HG02973 (cell line): ENCODE measurements around the gene TSC22D1.

Source experiments
- ATAC-seq: cut with Tn5 transposase; IDR thresholded peaks from one replicate; pipeline ENCODE4 v1.9.1; 2021; ENCODE audit warnings: moderate library complexity; ENCODE audit not compliant: unreplicated experiment

TSC22D1 gene

DNA sequence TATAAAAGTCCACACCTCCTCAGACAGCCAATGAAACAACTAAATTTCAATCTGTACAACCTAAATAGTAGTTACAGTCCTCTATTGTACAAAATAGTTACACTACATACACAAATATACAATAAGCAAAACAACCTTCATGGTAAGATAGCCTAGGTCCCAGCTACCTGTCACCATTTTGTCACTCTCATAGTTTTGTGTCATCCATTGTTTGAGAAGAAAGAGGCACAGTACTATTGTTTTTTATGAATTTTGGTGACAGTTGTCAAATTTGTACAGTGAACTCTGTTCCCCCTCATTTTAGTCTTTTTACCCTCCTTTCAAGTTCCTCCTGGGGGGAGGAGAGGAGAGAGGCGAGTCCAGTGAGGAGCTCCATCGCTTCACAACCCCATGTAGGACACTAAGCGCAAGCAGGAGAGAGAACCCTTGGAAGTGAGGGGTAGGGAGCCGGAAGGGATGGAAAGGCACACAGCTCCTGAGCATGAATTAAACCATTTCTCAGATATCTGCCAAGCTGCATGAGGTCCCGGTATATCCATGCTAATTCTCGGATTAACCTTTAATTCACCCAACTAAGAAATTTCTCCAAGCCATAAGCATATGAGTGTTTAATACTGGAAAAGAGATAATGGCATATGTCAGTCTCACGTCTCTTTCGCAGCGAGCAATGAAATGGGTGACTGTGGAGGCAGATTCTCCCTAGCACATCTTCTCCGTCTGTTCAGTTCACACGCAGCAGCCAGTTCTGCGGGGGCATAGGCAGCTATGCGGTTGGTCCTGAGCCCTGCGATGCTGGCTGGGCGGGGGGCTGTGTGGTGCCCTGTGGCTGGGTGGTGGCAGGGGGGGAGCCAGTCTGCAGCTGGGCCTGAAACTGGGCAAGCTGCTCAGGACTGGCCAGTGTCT, 142.0 kb downstream of the TSC22D1 start:
- no peak for ATAC-seq

DNA sequence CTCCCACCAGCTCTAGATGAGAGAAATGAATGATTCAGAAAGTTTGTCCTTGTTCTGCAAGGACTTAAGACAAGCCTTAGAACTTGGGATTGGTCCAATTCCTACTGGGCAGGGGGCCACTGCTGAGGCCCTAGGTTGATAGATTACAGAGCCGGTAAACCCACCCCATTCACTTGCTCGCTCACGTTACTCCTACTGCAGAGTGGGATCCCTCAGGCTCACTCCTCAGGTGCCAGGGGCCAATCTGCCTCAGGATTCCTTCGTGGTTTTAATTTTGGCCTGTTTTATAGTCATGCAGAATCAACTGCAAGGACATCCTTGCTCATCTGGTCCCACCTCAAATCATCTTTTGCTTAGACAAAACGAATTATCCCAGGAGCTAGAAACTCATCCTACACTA, 143.5 kb downstream of the TSC22D1 start:
- no peak for ATAC-seq

DNA sequence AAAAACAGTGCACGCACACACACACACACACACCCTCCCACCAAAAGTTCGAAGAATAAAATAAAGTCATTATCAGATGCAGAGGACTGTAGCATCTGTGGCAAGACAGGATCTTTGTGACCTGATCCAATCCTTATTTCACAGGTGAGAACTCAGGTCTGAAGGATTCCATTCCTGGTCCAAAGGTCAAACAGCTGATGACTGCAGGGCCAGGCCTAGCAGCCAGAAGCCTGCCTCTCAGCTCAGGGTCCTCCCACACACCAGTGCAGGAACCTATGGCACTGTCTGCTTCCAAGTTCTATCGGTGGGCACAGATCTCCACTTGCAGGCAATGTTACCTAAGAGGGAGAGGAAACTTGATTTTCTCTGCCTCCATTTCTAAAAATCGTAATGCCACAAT, 145.0 kb downstream of the TSC22D1 start:
- ATAC-seq: no peak

DNA sequence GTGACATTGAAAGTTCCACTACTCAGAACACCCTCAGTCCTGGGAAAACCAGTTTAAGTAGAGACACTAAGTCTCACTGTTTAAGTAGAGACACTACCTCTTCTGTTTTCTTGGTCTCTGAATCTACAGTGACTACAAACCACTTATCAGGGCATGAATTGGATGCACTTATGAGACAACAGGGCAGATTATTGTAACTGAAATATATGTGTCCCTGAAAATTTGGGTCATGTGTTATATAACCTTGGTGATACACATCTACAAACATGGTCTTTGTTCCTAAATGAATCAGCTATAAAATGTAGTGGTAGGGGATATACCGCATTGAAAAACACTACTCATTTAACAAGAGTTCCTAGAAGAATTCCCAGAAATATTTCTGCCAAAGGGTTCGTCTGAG, 146.8 kb downstream of the TSC22D1 start:
- ATAC-seq: no peak

DNA sequence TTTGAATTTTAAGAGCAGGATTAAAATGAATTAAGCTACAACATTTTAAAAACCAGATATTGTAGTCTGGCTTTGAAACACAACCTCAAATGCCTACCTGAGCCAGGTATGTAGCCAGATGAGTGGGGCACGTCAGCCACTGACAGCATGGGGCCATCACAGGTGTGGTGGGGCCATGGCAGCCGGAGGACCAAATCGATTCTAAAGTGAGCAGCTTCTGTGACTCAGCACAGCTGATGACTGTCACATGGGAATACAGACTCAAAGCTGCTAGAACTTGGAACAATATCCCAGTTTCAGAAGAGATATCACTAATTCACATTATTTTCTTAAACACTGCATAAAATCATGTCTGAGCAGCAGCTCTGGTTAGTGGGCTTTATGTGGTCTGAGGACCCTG, 149.7 kb downstream of the TSC22D1 start:
- ATAC-seq: no peak

DNA sequence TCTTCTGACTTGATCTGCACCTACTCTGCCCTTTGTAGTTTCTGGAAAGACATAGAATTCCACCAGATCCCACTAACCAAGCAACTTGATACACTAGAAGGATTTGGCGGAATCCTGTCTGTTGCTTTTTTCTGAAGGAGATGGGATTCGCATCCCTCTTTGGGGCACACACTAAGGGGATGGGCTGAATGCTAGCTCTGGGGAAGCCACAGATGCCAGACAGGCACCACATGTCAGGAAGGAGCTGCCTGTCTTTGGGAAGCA, 150.4 kb downstream of the TSC22D1 start:
- no peak for ATAC-seq

DNA sequence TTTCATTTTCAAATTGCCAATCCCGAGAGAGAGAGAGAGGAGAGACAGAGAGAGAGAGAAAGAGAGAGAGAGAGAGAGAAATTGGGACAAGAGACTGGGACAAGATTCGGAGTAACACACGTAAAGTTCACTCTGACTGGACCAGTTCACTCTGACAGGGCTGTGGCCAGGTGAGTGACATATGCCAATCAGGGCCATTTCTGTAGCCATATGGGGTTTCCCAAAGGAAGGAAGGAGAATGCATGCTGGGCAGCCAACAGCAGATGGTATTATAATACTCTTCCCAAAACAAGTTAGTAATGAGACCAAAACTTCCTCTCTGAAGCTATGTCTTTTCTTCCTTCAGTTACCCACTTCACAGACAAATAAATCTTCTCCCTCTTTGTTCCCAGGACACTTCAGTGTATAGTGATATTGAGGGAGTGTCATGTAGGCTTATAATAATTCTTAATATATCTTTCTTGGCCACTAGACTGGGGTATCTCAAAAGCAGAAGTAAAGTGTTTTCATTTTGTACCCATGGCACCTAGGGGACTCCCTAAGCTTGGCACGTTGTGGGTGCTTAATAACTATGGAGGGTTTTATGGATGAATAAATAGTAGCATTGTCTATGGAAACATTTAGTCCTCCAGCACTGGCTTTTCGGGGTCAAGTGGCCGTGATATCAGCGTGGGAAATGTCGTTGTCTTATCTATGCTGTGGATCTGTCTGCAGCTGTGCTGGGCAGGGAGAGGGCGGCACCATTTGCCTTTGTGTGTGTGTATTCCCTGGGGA, 150.9 kb downstream of the TSC22D1 start:
- no peak for ATAC-seq

DNA sequence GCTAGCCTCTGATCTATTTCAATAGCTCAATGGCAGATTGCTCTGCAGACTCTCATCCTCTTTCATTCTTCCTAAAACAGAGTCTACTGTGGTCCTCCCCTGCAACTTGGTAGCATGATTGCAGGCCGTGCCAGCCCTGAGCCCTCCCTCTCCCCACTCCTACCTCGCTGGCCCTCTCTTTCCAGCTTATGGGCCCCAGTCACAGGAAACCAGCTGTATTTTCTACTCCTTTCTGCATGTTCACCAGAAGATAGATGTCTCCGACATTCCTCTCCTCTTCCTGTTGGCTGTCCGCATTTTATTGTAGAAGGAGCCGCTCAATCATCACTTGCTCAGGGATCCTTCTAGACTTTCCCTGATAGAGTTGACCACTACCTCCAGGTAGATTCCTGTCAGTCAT, 152.3 kb downstream of the TSC22D1 start:
- ATAC-seq: no peak

DNA sequence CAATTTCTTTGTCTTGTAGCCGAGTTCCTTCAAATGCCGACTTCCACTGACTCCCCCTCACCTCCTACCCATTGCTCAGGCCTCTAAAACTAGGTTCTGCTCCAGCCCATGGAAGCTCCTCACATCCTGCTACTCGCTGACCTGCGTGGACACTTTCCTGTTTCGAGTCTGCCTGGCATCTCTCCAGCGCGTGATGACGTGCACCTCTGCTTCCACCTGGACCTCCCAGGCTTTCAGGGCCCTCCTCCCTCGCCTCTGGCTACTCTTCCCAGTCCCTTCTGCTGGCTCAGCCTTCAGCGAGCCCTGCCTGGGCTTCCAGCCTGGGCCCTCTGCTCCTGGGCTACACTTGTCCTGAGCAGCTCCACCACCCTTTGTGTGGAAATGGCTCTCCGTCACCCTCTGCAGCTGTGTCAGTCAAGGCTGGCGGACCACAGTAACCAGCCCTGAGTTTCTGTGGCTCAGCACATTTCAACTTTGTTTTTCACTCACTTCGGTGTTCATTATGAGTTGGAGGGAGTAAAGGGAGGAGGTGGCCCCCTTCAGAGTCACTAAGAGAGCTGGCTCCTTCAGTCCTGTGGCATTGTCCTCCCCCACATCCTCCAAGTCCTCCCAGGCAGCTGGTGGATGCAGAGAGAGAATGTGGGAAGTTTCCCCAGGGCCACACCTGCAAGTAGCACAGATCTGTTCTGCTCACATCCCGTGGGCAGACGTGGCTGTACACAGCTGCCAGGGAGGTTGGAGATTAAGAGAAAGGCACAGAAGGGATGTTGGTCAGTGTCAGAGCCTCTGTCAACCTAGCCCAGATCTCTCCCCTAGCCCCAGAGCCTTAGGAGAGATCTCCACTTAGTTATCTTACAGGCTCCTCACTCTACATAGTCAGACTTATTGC, 153.1 kb downstream of the TSC22D1 start:
- no peak for ATAC-seq

DNA sequence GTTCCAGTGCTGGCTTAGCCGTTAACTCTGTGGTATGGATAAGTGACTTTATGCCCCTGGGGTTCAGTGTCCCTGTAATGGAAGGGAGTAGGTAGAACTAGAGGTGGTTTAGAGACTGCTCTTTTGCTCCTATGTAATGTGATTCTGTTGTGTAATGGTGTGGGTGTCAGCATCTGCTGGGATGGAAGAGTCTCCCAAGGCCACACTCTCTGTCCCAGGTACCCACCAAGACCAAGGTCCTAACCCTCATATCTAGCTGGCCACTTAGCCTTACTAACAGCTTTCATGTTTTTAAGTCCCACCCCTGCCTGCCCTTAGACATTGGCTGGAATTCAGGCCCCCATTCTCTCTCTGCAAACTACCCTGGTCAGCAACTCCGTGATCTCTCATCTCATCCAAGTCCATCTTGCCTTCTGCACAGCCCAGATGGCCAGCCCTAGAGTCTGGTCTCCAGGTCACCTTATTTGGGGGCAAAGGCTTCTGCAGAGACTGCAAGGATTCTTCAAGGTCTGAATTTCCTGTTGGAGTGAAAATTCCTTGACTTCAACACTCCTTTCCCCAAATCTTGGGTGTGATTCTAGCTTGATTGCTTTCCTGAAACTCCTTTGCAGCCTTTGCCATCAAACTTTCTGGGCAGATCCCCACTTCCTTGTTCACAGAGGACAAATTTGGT, 154.1 kb downstream of the TSC22D1 start:
- no peak for ATAC-seq

DNA sequence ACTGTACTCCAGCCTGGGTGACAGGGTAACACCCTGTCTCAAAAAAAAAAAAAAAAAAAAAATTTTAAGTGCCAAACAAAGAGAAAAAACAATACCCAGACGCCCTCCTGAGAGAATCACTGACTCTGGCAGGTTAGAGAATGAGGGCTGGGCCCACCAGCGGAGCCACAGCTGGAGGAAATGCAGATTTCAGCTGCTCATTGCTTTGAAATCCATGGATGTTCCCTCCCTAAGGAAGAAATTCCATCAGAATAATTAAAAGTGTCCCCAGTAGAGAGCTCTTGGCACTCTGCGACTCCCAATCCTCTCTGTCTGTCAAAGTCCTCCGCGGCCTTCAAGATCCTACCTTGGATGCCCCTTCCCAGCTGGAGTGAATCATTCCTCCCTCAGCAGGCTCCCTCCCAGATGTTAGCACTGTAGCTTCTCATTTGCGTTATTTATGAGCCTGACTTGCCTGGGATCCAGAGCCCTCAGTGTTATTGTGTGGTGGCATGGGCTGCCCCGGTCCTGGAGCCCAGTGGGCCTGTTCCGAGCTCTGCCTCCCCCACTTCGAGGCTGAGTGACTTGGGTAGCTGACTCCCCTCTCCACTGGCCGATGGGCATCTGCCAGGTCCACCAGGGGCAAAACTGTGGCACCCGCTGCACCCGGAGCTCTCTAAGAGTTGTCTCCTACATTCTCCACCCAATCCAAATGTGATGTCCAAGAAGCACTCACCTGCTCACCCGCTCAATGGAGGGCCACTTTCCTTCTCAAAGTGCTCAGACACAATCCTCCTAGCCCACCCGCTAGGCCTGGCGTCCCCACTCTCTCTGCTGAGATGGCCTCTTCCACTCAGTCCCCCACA, 155.5 kb downstream of the TSC22D1 start:
- ATAC-seq: no peak

DNA sequence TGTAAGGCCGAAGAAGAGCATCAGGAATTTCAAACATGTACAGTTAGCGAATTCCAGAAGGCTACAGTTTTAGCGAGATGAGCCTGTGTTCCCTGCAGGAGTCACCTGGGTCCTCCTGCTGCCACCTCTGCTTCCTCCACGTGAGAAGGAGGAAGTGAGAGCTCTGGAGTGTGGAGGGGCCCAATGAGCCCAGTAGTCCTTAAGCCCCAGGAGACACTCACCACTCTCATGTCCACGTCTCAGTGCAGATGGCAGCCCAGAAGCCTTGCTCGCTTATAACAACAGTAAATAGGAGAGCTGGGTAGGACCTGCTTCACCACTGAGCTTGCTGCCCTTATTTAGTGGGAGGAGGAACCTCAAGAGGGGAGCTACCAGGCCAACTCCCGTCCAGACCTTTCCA, 158.3 kb downstream of the TSC22D1 start:
- ATAC-seq: no peak

DNA sequence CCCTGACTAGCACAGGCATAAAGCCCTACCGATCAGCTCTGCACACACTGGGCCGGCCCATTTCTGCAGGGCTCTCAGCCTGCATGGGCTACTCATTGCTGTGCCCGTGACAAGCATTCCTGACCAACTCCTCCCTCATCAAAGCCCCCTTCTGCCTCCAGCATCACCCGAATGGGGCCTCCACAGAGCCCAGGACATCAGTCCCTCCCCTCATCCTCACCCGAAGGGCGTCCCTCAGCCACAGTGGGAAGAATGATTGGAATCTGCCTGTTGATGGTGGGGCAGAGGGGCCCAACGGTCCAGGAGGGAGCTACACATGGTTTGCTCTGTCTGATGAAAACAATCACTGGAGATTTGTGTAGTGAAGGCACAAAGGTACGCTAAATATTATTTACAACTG, 158.7 kb downstream of the TSC22D1 start:
- no peak for ATAC-seq

DNA sequence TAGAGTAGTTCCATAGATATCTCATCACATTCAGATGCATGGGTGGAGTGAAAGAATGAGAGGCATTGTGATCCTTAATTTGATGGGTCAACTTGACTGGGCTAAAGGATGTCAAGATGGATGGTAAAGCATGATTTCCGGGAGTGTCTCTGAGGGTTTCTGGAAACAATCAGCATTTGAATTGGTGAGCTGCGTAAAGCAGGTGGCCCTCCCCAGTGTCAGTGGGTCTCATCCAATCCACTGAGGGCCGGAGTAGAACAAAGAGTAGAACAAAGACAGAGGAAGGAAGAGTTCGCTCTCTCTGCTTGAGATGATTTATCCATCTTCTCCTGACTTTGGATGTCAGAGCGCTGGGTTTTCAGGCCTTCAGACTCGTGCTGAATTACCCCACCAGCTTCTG, 159.4 kb downstream of the TSC22D1 start:
- ATAC-seq: no peak

DNA sequence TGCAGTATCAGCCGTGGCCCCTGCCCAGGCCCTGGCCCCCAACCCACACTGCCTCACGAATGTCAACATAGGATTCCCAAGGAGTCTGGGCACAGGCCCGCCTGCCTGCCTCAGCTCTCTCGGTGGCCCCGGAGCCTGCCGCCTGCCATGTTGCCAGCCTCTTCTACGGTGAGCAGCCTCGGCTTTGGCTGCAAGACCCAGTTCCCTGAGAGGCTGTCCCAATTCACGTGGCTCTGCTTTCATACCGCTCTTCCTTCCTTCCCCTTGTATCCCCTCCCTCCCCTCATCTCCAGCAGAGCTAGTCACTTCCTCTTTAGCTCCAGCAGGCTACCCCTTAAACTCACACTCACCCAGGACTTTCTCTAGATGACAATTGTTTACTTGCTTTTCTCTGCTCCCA, 159.8 kb downstream of the TSC22D1 start:
- no peak for ATAC-seq

DNA sequence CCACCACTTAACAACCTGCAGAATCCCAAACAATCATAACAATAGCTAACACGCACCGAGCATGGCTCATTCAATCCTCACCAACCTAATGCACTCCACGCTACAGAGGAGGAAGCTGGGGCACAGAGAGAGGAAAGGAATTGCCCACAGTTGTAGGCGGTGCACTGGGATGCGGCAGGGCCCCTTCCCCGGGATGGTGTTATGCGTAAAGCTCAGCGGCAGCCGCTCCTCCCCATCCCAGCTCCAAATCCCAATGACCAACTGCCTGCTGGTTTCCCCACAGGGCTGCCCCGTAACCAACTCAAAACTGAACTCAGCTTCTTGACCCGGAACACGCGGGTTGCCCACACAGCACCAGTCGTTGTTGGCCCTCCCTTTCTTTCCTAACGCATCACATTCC, 160.3 kb downstream of the TSC22D1 start:
- no peak for ATAC-seq

DNA sequence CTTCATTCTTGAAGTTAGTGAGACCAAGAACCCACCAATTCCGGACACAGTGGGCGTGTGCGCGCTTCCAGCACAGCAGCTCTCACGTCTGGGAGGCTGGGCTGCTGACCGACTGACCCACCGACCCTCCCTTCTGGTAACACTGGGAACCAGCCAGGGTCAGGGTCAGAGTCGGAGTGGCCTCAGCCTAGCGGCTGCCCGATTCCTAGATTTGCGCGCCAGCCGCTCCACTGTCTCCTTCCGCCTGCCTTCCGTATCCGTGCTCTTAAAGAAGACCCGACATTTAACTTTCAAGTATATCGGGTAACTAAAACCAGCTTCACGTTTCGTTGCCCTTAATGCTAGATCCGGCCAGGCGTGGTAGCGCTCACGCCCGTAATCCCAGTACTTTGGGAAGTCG, 161.4 kb downstream of the TSC22D1 start:
- no peak for ATAC-seq

DNA sequence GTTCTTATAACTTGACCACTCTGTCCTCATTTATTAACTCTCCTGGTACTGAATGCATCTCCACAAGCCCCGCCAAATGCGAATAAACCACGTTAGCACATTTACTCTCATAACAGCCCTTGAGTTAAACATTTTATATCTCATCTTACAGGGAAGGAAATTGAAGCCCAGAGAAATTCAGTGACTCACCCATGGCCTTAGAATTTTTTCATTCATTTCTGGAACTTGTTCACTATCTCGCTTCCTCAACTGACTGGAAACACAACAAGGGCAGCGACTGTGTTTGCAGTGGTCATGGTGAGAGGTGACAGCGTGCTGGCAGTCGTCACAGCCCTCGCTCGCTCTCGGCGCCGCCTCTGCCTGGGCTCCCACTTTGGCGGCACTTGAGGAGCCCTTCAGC, 163.0 kb downstream of the TSC22D1 start:
- ATAC-seq: no peak

DNA sequence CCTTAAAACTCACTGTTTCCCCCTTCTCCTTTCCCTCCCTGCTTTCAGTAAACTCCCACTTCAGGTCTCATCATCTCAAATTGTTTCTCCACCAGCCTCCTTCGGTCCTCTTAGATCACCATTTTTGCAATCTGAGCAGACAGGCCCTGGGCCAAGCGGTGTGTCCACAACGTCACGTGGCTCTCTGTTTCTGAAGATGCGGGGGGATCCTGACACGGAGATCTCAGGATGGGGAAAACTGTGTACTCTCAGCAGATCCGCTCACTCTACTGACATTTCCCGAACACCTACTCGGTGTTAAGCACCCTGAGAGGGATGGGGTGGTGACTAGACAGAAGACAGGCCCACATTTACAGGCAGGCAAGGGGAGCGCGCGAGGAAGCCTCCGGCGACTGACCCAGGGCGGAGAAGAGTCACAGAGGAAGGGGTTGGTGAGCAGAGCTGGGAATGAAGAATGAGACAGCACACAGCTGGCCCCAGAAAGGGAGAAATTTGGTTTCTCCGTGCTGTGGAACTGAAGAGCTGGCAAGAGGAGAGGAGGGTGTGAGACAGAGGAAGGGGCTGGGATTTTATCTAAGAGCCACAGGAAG, 163.7 kb downstream of the TSC22D1 start:
- ATAC-seq: no peak

DNA sequence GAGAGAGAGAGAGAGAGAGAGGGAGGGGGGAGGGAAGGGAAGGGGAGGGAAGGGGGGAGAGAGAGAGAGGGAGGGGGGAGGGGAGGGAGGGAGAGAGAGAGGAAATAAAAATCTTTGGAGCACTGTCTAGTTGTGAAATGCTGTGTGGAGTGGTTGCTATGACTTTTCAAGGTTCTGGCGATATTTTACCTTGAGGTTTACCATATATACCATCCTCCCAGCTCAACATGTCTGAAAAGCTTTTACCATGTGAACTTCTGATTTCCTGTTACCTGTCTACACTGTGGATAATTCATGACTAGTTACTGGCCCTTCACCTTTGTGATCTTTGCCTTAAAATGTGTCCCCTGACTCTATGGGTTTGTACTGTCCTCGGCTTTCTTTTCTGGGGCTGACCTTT, 164.3 kb downstream of the TSC22D1 start:
- ATAC-seq: no peak
